ENCODE results near the gene KRTAP25-1.

KRTAP25-1 gene, protein sequence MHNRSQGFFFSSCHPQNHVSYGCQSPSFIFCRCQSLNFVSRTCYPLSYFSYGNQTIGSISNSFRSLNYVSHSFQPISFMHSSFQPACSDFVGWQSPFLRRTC

GRCh38 chr21:30289215-30289614 is at the start of gene KRTAP25-1:
Gene KRTAP25-1 (minus strand): TSS chr21:30289514. CDS start chr21:30289490, 24 bp downstream.
- DNase-seq (ENCODE audit: low spot score) = no peak

DNA sequence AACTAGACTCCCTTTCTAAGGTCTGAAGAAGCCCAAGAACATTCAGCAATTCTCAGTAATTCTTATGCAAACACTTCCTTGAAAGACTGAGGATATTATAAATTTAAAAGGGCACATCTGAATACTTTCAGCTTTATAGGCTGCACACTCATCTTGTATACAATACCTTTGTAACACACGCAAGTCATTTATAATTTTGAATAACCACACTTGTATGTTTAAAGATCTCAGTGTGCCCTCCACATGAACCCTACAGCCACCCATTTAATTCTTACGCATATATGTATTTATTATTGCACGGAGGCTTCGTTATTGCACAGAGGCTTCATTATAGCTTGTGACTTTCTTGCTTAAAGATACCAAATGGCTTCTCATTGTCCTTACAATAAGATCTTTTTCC is 49.4 kb upstream of the KRTAP25-1 start:
- no peak for DNase-seq (ENCODE audit: low spot score)

DNA sequence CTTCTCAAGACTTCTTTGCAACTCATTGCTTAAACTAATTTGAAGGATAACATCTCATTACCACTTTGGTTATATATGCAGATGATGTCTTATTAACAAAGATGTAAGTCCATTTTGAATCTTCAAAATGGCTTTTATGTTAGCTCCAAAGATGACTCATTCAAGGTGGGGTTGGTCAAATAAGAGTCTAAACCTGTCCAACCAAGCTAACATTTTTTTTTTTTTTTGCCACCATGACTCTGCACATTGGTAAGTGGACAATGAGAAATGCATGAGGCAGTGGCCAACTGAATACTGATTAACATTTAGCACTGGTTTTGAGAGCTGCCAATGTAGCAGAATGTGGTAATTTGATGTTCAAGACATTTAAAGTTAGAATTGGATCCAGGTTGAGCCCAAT is 48.5 kb upstream of the KRTAP25-1 start:
- DNase-seq (ENCODE audit: low spot score) = no peak

GRCh38 chr21:30337276-30337744 is 48.0 kb upstream of the KRTAP25-1 start, which contains the start of gene KRTAP27-1:
Gene KRTAP27-1 (minus strand): TSS chr21:30337694. CDS start chr21:30337668, 26 bp downstream.
- no peak for DNase-seq (ENCODE audit: low spot score)

- no peak for DNase-seq (ENCODE audit: low spot score)
Measured at GRCh38 chr21:30336596-30336995, 47.3 kb upstream of the KRTAP25-1 start.

DNA sequence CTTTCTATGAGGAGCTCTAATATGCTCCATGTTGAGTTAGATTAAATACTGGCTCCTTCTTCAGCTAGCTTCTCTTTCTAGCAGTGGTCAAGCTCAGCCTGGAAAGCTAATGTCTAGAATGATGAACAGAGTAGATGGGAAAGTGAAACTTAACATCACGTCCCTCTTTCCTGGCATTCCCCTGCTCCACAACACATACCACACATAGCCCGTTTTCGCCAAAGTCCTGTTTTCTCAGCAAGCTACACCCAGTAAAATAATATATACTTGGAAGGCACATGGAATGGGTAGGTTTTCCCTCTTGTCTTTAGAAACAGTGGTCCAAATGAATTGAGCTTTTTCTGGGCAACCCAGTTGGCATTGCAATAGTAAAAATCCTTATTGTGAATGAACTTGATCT is 44.4 kb upstream of the KRTAP25-1 start:
- no peak for DNase-seq (ENCODE audit: low spot score)

- no peak for DNase-seq (ENCODE audit: low spot score)
Measured at GRCh38 chr21:30332681-30333080, 43.4 kb upstream of the KRTAP25-1 start.

DNA sequence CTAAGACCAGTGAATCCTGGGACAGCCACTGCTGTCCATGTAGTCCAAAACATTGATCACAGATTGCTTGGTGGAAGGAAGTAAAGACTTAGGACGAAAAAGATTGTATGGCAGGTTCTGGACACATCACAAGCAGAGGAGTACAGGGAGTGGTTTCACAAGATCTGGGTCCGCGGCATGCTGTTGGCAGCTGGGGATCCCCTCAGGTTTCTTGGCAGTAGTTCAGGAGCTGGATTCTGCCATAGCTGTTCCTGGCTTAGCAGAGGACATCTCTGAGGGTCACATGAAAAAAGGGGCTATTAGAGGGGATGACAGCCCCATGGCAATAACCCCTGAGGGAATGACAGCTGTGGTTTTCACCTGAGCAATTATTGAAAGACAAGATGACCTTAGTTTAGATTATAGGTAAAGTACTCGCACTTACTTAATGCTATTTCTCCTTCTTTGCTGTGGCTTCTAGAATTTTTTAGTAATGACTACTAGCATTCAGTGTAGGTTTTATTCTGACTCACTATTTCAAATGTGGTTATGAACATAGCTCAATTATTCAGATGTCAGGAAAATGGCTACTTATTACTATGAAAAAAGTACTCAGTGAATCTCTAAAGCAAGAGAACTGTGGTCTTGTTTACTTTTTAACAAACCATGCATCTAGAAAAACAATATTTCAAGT is 40.0 kb upstream of the KRTAP25-1 start:
- DNase-seq (ENCODE audit: low spot score) = no peak

DNA sequence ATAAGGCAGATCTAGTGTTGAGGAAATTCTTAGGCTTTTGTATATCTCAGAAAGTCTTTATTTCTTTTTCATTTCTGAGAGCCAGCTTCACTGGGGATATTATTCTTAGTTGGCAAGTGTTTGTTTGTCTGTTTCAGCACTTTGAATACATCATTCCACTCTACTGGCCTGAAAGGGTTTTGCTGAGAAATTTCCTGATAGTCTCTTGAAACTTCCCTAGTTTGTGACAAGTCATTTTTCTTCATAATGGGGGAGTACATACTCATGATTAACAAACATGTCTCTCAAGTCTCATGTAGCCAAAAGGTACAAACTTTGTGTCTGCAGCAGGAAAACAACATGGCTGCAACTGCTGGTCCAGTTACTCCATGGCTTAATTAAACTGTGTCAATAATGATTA is 37.1 kb upstream of the KRTAP25-1 start:
- DNase-seq (ENCODE audit: low spot score) = no peak

DNA sequence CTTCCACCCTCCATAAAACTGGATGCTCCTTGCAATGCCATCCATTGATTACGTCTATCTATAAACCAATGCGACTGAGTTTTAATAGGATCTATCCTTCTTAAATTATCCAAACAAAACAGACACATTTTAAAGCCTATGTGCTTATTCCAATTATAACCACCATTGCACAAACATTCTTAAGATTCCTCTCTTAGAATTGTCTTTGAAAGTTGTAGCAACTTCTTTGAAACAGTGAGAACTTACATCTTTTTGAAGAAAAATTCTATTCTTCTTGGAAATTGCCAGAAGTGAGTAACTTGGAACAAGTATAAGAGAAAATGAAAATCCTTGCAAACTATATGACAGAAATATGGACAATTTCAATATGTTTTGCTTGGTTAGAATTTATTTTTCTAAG is 30.9 kb upstream of the KRTAP25-1 start, which contains the start of gene KRTAP26-1:
Gene KRTAP26-1, minus strand, starts transcription at position 101 of the 400 bp plus-strand sequence. CDS start 280 bp downstream, outside the sequence.
- no peak for DNase-seq (ENCODE audit: low spot score)

GRCh38 chr21:30315701-30316100 is 26.4 kb upstream of the KRTAP25-1 start:
- no peak for DNase-seq (ENCODE audit: low spot score)

DNA sequence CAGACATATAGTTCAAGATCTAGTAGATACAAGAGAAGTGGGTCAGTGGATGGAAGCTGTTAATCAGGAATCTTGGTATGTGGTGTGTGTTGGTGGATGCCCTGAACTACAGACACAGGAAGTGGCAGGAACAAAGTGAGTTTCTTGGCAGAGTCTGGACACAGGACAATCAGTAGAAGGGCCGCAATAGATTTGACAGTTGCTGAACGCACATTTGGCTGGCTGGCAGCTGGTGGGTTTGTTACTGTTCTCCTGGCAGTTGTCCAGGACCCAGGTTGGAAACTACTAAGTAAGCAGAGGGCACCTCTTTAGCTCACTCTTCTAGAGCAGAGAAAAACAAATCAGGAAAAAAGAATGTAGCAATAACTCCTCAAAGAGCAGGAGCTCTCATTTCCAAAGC is 17.6 kb upstream of the KRTAP25-1 start:
- DNase-seq (ENCODE audit: low spot score) = no peak

DNA sequence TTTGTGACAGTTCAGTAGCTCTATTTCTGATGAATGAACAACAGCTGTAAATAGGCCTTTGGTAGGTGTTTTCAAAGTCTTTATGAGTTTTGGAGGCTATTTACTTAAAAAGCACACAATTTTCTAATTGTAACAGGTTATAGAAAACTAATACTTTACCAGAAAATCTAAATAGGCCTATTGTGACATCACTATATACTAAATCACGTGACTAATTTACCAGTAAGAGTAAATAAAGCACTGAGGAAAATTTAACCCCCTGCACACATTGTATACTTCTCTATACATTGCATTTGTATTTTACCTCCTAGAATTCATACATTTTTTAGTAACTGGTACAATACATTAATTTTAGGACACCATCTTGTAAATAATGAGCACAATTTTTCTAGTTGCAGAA is 15.8 kb upstream of the KRTAP25-1 start:
- no peak for DNase-seq (ENCODE audit: low spot score)

- no peak for DNase-seq (ENCODE audit: low spot score)
Measured at GRCh38 chr21:30282850-30283249, 6.5 kb downstream of the KRTAP25-1 start, which contains the start of gene KRTAP24-1. Gene KRTAP24-1 (minus strand): TSS chr21:30282950. CDS start chr21:30282932, 18 bp downstream.

- no peak for DNase-seq (ENCODE audit: low spot score)
Measured at GRCh38 chr21:30271611-30272010, 17.7 kb downstream of the KRTAP25-1 start.

GRCh38 chr21:30271156-30271555 is 18.2 kb downstream of the KRTAP25-1 start:
- no peak for DNase-seq (ENCODE audit: low spot score)

DNA sequence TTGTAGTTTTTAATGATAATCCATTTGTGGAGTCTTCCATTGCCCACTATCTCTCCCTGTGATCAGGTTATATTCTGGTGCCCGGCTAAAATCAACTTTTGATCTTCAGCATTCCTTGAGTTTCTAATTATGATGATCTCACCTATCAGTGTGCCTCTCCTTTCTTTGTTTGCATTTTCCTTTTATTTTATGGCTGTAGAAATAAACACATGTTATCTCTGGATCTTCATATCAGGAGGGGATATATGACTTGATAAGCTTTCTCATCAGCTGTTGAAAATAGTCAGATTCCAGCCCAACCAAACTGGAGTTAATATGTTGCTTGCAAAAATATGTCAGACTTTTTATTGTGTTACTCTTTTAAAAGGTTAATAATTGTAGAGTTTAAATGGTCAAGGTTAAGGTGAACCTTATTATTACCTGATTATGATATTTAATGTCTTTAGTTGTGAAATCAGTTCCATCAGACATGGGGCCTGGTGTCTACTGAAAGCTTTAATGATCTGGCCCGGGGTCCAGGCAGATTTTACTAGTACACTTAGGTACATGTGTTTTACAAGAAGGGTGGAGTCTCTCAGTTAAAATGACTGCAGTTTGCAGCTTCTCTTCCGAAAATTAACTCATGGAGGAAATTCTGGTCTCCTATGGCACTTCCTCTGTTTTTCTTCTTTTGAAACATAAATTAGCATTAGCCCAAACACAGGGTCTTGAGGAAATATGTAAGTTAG is 19.3 kb downstream of the KRTAP25-1 start:
- DNase-seq (ENCODE audit: low spot score) = no peak

- peak; percentile 5 for DNase-seq (ENCODE audit: low spot score)
Measured at GRCh38 chr21:30268608-30269197, 20.6 kb downstream of the KRTAP25-1 start.

GRCh38 chr21:30257773-30258172 is 31.5 kb downstream of the KRTAP25-1 start:
- DNase-seq (ENCODE audit: low spot score) = no peak

GRCh38 chr21:30256100-30256499 is 33.2 kb downstream of the KRTAP25-1 start:
- no peak for DNase-seq (ENCODE audit: low spot score)

DNA sequence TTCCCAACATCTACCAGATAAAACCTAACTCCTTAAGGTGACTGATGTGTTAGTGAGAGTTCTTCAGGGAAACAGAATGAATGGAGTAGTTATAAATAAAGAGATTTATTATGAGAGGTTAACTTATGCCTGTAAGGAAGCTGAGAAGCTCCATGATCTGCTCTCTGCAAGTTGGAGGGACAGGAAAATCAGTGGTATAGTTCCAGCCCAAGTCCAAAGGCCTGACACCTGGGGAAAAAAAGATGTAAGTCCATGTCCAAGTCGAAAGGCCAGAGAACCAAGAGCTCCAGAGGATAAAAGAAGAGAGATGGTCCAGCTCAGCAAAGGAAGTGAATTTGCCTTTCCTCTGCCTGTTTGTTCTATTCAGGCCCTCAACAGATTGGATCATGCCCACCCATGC is 33.6 kb downstream of the KRTAP25-1 start:
- no peak for DNase-seq (ENCODE audit: low spot score)

DNA sequence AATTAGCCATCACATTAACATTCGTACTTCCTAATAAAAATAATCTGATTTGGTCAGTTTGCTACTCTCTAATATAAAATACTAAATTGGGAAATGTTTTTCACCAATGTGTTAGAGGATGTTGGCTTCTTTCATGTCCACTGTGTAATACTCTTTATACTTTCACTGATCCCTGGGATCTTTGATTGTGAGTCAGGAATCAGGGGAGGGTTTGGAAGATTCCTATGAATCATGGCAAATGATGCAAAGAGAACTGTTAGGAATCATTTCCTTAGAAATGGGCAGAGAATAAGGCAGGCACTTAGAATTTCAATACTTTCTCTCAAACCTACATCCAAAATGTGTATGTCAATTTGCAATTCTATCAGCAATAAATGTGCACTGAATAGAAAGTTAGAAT is 37.5 kb downstream of the KRTAP25-1 start:
- no peak for DNase-seq (ENCODE audit: low spot score)

DNA sequence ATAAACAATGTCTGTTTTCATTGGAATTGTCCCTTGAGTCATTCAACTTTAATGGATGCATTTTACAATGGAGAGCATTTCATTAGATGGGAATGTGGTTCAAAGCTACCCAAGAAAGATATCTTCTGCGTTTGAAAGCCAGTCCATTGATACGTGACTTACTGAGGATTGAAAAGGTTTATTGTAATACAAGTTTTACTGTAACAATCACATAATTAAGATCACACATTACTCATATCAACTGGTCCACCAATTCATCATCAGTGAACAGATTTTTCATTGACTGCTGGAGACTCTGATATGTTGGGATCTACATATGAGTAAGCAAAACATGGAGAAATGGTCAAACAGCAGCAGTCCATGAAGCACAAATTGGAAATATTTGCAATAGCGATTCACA is 39.4 kb downstream of the KRTAP25-1 start:
- DNase-seq (ENCODE audit: low spot score) = no peak

Measured in pons (tissue), 1 donor.